ENCODE results near the gene CD27.
"Not testable (repeated sequence)": the region's sequence is repeated elsewhere in the genome, so short reads cannot be mapped to it uniquely, and the experiment has no call there.

The CD27 gene

DNA sequence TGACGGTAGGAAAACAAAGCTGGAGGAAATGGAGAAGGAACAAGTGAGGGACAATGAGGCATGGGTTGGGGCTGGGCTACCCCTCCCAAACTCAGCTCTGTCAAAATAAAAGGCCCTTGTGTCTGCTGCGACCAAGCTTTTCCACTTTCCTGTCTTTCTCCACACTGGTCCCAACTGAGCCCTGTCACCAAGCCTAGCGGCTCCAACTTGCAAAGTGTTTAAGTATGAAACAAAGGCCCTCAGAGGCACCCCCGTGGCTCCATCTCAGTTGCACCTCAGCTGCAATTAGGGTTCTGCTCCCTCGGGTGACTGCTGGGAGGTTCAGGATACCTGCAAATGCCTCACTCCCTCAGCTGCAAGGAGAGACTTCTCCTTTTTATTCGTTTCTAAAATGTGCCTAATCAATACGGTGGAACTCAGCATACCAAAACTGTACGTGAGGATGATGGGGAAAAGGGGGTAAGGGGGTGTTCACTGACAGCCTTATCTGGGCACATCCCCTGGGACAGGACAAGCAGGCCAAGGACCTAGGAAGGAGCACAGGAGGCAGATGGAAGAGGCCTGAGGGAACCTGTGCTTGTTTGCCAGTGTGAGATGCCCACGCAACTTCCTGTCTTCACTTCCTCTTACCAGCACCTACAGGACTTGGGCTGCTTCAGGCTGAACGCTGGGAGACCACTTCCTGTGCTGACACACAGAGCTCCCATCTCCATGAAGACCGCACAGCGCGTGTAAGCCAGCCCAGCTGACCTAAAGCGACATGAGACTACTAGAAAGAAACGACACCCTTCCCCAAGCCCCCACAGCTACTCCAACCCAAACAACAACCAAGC is 16.9 kb downstream of the CD27 start:
- in situ Hi-C loops (cut with MboI; ENCODE audit: low sequenced_read_pairs), result no loop called here

DNA sequence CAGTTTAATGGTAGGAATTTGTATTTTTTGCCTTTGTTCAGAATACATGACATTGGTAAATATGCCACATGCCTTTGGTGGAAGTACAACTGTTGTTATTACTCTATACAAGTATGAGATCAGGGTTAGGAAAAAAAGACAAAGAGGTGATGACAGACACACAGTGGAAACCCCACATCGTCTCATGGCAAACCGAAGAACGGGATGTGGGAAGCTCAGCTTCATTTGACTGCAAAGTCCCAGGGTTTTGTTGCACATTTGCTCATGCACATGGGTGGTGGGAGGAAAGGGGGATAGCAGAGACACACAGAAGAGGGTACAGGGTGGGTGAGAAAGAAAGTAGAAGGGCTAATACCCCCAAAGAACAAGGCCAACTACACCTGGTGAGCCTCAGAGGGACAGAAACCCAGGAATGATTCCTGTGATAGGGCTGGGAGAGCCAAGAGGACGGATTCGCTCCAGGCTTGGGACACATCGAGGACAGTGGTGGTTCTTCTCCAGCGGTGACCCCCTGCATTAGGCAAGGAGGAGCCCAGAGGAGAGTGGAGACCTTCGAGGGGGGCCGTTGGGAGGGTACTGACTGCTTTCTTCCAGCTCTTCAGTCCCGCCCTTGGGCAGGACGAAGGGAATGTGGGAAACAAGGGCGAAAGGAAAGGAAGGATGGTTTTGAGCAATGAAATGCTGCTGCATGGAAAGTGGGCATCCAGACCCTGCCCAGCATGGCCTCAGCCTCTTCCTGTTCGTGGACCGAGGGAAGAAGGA is 17.7 kb downstream of the CD27 start:
- in situ Hi-C loops (cut with MboI; ENCODE audit: low sequenced_read_pairs), result no loop called here

DNA sequence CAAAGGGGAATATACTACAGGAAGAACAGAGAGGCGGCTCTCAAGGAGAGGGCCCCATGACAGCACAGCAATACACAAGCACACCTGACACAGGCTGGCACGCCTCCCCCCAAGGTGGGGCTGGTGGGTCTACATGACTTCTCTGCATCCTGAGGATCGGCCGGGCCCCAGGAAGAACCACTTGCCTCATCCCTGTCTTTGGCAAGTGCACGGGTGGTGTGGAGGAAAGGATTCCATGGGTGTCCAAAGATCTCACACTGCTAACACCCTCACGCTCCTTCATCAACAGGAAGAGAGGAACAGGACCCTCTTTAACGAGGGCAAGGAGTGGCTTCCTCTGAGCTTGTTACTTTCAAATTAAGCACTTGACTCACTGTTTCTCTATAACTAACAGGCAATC is 18.5 kb downstream of the CD27 start:
- in situ Hi-C loops (cut with MboI; ENCODE audit: low sequenced_read_pairs), result no loop called here

DNA sequence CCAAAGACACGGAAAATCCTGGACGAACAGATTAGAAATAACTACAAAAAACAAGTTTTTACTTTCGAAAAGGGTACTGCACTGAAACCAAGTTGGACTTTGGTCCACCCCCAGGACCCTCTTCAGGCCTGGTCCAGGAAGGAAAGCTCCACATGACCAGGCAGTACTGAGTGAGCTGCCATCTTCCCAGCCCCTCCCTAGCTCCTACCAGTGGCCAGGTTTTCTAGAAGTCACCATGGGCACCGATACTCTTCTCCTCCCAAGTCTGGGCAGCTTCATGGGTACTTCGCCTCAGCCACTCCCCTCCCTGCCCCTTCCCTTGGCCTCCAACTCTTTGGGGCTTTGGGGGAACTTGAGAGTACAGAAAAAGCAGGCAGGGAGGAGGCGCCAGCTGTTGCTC is 19.1 kb downstream of the CD27 start:
- in situ Hi-C loops (cut with MboI; ENCODE audit: low sequenced_read_pairs), result no loop called here

DNA sequence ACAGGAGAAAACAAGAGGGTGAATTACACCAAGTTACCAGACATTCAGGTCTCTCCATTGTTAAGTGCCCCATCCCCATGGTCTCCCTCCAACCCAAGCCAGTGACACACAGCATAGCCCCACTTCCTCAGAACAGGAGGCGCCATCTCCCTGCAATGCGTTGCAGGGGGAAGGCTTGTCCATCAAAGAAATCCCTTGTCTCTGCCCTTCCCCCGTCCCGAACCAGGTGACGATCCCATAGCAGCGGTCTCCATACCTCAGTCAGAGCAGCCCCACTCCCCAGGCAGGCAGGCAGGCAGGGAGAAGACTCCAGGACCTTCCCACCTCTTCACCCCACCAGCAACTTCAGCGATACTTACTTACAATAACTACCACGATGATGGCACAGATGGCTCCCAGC is 19.8 kb downstream of the CD27 start:
- in situ Hi-C loops (cut with MboI; ENCODE audit: low sequenced_read_pairs), result no loop called here

DNA sequence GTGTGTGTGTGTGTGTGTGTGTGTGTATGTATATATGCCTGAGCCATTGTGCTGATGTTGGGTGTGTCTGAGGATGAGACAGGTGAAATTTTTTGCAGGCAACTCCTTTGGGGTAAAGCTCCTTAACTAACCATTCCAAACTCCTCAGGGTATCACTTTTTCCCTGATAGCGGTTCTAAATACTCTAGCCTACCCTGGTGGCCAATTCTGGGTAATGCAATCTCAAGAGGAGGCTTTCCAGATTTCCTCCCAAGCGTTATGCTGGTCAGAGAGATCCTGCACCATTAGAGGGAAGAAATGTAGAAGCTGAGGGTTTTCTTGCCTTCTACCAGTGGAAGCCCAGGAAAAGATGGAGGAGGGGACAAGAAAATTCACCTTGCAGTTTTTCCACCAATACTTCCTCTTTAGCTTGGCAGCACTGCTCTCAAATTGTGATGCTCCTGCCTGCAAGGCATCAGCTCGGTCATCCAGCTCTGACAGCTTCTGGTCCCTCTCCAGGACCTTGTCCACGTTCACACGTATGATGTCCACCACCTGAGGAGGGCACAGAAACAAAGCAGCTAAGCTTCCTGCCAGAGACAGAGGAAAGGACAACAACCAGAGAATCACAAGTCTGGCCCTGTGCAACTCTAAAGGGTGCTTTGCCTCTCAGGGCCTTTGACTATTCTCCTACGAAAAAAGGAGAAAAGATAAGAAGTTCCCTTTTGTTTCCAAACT is 20.9 kb downstream of the CD27 start:
- in situ Hi-C loops (cut with MboI; ENCODE audit: low sequenced_read_pairs), result no loop called here

DNA sequence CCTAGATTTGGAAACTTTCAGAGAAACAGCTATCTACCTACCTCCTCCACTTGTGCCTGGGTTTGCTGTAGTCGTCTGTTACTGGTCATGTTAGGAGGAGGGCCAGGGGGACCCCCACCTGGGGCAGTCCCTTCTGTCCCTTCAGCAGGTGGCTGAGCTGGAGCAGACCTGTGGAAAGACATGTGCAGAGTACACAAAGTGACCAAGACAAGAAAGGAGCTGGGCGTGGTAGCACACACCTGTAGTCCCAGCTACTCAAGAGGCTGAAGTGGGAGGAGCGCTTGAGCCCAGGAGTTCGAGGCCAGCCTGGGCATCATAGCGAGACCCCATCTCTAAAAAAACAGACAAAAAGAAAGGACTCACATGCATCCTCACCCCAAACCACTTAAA is 21.4 kb downstream of the CD27 start:
- in situ Hi-C loops (cut with MboI; ENCODE audit: low sequenced_read_pairs), result no loop called here

DNA sequence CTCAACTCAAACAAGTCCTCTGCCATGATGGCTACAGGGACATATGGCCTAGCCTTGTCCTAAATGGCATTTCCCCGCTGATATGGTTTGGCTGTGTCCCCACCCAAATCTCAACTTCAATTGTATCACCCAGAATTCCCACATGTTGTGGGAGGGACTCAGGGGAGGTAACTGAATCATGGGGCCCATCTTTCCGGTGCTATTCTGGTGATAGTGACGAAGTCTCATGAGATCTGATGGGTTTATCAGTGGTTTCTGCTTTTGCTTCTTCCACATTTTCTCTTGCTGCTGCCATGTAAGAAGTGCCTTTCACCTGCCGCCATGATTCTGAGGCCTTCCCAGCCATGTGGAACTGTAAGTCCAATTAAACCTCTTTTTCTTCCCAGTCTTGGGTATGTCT is 22.0 kb downstream of the CD27 start:
- in situ Hi-C loops (cut with MboI; ENCODE audit: low sequenced_read_pairs), result not testable (repeated sequence)

DNA sequence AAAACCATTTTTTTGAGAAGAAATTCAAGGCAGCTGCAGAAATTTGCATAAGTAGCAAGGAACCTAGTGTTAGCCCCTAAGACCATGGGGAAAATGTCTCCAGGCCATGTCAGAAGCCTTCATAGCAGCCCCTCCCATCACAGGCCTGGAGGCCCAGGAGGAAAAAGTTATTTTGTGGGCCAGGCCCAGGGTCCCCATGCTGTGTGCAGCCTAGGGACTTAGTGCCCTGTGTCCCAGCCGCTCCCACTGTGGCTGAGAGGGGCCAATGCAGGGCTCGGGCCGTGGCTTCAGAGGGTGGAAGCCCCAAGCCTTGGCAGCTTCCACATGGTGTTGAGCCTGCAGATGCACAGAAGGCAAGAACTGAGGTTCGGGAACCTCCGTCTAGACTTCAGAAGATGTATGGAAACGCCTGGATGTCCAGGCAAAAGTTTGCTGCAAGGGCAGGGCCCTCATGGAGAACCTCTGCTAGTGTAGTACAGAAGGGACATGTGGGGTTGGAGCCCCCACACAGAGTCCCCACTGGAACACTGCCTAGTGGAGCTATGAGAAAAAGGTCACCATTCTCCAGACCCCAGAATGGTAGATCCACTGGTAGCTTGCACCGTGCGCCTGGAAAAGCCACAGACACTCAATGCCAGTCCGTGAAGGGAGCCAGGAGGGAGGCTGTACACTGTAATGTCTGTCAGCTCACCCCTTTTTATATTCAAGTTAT is 23.0 kb downstream of the CD27 start:
- in situ Hi-C loops (cut with MboI; ENCODE audit: low sequenced_read_pairs), result not testable (repeated sequence)

DNA sequence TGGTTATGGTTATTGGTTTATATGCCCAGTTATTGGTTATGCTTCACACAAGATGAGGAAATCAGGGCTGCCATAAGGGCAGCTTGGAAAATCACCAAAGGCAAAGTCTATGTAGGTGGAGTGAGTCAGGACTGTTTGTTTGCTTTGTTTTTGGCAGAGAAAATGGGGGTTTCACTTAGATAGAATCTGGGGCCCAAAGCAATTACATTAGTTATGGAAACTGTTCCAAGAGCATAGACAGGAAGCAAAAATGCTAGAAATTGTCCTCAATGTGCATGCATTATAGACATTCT is 23.5 kb downstream of the CD27 start:
- in situ Hi-C loops (cut with MboI; ENCODE audit: low sequenced_read_pairs), result no loop called here

DNA sequence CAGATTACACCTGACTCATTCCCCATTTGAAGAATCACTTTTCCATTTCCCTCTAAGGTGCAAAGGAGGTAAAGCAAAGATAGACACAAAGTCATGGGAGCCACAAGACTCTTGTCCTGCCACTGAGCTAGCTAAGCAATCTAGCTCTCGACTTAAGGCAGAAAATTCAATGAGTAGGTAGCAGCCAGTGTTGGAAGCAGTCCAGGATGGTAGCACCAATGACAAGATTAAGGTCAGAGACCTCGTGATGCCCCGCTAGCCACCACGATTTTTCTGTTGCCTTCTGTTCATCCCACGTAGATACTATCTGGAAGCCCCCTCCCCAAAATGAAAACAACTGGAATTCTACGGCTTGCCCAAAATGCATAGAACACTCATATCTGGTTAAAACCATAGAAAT is 24.3 kb downstream of the CD27 start:
- in situ Hi-C loops (cut with MboI; ENCODE audit: low sequenced_read_pairs), result no loop called here

DNA sequence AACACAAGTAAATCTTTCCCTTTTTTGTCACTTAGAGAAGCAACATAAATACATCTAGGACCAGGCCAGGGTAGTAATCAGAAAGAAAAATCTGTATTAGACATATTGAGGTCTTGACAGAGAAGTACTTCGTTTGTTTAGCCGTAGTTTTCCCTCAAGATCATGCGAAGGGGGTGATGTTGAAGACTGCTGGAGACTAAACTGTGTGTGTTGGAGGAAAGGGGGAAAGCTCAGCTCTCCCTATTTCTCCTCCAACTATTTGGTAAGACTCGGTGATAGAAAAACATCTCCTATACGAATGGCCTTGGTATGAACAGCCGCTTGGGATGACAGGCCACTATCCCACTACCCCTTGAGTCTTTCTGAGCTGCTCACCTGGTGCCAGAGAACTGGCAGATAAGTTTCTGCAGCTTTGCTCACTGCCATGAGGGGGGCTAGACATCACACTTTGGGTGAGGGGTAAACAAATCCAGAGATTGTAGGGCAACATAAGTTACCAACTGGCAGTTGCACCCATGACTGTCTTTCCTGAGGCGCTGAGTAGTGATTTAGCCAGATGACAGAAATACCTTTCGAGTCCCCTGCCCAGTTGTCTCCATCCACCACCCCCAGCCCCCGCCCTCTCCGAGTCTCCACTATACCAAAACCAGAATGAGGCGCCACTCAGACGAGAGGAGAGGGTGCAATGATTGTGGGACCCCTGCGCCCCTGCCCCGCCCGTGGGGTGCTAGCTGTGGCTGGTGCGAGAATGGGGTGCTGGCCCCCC is 25.0 kb downstream of the CD27 start:
- in situ Hi-C loops (cut with MboI; ENCODE audit: low sequenced_read_pairs), result no loop called here

DNA sequence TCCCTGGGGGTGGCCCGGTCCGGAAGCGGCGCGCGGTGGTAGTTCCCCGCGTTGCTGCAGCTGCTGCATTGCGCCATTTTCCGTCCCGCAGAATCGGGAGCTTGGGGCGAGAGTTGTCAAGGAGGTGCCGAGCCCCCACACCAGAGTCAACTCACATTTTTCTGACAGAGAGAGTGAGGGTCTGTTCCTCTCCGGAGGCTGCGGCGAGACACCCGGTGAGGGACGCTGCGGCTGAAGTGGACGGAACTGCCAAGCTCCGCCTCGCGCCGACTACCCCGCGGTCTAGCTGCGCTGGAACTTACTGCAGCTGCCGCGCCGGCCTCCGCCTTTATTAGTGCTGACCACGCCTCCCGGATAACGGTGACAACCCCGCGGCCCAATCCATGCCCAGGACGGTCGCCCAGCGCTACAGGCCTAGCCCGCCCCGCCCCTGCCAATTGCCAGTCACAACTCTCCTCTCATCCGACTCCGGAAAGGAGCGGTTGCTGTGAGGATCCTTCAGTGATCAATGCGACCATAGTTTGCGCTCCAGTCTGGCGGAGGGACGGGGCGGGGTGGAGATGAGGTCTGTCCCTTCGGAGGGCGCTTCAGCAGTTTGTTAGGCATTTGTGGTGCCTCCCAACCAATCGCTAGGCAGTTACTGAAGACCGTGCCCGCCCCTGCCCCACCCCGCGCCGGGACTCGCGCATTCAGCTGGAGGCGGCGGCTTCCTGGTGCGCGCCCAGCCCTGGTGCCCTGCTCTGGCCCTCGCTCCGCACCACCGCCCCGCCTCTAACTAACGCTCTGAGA is 25.8 kb downstream of the CD27 start, which contains the start of gene VAMP1:
Gene VAMP1, minus strand, starts transcription at position 303 of the 789 bp plus-strand sequence. Its CDS starts 146 bp downstream, at position 157.
- in situ Hi-C loops (cut with MboI; ENCODE audit: low sequenced_read_pairs), result no loop called here

DNA sequence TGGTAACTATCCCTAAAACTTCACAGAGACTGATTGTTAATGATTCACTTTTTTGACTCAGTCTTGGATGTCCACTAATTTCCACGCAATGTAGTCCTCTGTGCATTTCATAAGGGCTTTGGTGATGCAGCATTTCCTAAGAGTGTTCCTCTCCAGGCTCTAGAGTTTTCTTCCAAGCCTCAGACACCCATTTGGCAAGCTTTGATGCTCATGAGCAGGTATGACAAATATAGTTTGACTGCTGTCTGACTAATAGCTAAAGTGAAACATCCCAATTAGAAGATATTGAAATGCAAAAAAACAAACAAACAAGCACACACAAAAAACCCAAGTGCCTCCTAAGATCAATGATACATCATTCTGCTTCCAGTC is 27.2 kb downstream of the CD27 start:
- in situ Hi-C loops (cut with MboI; ENCODE audit: low sequenced_read_pairs), result no loop called here

DNA sequence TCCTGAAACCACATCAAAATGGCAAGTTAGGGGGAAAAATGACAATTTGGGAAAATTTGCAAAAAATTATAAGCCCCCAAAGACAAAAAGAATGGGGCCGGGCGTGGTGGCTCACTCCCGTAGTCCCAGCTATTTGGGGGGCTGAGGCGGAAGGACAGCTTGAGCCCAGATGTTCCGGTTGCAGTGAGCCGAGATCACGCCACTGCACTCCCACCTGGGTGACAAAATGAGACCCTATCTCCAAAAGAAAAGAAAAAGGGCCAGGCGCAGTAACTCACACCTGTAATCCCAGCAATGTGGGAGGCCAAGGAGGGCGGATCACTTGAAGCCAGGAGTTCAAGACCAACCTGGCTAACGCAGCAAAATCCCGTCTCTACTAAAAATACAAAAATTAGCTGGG is 27.7 kb downstream of the CD27 start:
- in situ Hi-C loops (cut with MboI; ENCODE audit: low sequenced_read_pairs), result no loop called here

DNA sequence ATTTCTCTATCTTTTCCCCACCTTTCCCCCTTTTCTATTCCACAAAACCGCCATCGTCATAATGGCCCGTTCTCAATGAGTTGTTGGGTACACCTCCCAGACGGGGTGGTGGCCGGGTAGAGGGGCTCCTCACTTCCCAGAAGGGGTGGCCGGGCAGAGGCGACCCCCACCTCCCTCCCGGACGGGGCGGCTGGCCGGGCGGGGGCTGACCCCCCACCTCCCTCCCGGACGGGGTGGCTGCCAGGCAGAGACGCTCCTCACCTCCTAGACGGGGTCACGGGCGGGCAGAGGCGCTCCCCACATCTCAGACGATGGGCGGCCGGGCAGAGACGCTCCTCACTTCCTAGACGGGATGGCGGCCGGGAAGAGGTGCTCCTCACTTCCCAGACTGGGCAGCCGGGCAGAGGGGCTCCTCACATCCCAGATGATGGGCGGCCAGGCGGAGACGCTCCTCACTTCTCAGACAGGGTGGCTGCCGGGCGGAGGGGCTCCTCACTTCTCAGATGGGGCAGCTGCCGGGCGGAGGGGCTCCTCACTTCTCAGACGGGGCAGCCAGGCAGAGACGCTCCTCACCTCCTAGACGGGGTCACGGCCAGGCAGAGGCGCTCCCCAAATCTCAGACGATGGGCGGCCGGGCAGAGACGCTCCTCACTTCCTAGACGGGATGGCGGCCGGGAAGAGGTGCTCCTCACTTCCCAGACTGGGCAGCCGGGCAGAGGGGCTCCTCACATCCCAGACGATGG is 30.6 kb downstream of the CD27 start:
- in situ Hi-C loops (cut with MboI; ENCODE audit: low sequenced_read_pairs), result not testable (repeated sequence)

DNA sequence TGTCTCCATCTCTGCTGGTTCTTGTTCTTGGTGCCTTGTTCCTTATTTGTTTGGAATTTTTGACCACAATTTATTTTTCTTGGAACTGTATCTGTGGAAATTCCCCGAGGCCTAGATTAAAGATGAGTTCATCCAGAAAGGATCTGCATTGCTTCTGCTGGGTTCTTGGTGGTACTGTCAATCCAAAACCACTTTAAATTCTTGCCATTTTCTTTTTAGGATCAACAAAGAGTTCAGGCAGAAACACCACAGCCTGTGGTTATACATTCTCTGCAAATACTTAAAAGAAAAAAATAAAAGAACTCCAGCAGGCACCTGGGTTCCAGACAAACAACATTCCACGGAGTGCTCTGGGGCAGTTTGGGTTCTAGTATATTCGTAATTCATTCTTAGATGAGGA is 31.7 kb downstream of the CD27 start:
- in situ Hi-C loops (cut with MboI; ENCODE audit: low sequenced_read_pairs), result no loop called here

DNA sequence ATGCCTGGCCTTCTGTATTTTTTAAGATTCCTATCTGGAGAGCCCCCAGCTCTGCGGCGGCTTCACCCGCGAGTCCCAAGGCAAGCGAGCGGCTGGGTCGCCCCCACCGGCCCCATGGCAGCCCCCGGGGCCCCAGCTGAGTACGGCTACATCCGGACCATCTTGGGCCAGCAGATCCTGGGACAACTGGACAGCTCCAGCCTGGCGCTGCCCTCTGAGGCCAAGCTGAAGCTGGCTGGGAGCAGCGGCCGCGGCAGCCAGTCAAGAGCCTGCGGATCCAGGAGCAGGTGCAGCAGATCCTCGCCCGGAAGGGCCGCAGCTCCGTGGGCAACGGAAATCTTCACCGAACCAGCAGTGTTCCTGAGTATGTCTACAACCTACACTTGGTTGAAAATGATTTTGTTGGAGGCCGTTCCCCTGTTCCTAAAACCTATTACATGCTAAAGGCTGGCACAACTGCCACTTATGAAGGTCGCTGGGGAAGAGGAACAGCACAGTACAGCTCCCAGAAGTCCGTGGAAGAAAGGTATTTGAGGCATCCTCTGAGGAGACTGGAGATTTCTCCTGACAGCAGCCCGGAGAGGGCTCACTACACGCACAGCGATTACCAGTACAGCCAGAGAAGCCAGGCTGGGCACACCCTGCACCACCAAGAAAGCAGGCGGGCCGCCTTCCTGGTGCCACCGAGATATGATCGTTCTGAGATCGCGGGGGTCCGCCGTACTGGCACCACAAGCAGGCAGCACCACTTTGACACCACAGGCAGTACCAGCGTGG is 33.0 kb downstream of the CD27 start:
- in situ Hi-C loops (cut with MboI; ENCODE audit: low sequenced_read_pairs), result not testable (repeated sequence)

Data from hTERT RPE-1 (cell line).